Measurements from ENCODE around the gene MYL6.

Gene MYL6

GRCh38 chr12:56152132-56152755 is 5.9 kb upstream of the MYL6 start, which contains the start of gene MYL6B:
TSS of gene MYL6B (plus strand) at chr12:56152587. CDS start at chr12:56153919, 1,332 bp downstream.
- Histone ChIP-seq H3K4me3 (ENCODE audit: severe bottlenecking) (peak within 1 kb of the TSS; percentile 46), H3K27me3 (ENCODE audit: insufficient read depth, poor library complexity, severe bottlenecking) (no peaks in the 10 kb centered on the region), H3K27ac (ENCODE audit: poor library complexity, severe bottlenecking) (peak within 1 kb of the TSS; percentile 84), H3K4me1 (ENCODE audit: insufficient read depth, poor library complexity, severe bottlenecking) (no peaks in the 10 kb centered on the region), H3K36me3 (ENCODE audit: low read depth) (no peaks in the 10 kb centered on the region), H3K9me3 (ENCODE audit: severe bottlenecking) (no peaks in the 10 kb centered on the region)
- DNase-seq (ENCODE audit: low spot score) = peak; percentile 93
- TF ChIP-seq, protein P1, sequence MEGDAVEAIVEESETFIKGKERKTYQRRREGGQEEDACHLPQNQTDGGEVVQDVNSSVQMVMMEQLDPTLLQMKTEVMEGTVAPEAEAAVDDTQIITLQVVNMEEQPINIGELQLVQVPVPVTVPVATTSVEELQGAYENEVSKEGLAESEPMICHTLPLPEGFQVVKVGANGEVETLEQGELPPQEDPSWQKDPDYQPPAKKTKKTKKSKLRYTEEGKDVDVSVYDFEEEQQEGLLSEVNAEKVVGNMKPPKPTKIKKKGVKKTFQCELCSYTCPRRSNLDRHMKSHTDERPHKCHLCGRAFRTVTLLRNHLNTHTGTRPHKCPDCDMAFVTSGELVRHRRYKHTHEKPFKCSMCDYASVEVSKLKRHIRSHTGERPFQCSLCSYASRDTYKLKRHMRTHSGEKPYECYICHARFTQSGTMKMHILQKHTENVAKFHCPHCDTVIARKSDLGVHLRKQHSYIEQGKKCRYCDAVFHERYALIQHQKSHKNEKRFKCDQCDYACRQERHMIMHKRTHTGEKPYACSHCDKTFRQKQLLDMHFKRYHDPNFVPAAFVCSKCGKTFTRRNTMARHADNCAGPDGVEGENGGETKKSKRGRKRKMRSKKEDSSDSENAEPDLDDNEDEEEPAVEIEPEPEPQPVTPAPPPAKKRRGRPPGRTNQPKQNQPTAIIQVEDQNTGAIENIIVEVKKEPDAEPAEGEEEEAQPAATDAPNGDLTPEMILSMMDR (IDR thresholded peaks at IDR 0.05; ENCODE audit: poor library complexity, severe bottlenecking) = no peak
- peak; percentile 87 for ATAC-seq (ENCODE audit: low read depth)

DNA sequence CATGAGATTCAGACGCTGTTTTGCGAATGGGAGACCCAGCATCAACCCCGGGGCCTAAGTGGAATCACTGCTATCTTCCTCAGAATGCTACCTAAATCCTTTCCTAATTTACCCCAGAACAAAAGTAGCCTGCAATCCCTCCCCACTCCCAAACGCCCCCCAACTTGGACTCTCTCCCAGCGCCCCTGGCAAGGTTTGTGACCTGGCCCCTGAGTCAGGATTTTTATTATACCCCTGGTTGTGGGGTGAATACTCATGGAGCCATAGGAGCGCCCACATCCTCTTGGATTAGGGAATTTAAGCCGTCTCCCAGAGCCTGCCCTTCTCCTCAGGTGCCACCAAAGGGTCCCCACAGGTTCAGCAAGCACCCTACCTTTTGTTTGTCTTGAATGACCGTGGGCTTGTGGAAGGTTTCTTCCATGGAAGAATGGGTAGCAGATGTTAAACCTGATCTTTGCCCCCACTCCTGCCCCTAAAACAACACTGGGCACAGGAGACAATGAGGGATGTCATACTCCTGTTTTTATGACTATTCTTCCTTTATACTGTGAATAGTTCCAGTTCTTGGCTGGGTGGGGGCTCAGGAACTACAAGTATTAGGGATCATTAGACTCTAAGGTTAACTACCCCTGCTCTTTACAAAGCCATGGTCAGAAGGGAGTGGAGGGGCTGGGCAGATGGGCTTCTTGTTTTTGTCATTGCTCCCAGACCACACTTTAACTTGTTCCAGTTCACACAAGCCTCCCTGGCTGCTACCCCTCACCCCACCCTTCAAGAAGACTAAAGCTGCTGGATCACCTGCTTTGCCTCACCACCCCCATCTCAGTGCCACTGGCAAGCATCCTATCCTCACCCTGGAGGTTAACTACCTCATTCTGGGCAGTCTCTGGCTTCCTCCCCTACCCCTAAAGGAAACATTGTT is 5.1 kb upstream of the MYL6 start:
- ATAC-seq (ENCODE audit: low read depth) (no peak; the same call in 2 of the 3 replicates), DNase-seq (ENCODE audit: low spot score) (no peak)
- Histone ChIP-seq H3K27me3 (ENCODE audit: insufficient read depth, poor library complexity, severe bottlenecking) (no peaks in the 10 kb centered on the region), H3K36me3 (ENCODE audit: low read depth) (no peaks in the 10 kb centered on the region), H3K4me3 (ENCODE audit: severe bottlenecking) (peak overlapping the region; percentile 46), H3K9me3 (ENCODE audit: severe bottlenecking) (no peaks in the 10 kb centered on the region), H3K27ac (ENCODE audit: poor library complexity, severe bottlenecking) (peak overlapping the region; percentile 84), H3K4me1 (ENCODE audit: insufficient read depth, poor library complexity, severe bottlenecking) (no peaks in the 10 kb centered on the region)
- TF ChIP-seq, protein P1 (IDR thresholded peaks at IDR 0.05; ENCODE audit: poor library complexity, severe bottlenecking) = no peak

DNA sequence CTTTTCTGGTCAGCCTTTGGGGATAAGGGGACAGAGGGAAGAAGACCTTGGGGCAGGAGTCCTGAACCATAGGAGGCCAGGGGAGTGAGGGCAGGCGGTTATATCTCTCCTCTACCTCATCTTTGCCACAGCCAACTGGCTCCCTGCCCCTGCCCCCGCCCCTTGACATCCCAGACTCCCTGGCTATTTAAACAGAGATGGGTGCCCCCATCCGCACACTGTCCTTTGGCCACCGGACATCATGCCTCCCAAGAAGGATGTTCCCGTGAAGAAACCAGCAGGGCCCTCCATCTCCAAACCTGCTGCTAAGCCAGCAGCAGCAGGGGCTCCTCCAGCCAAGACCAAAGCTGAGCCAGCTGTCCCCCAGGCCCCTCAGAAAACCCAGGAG is 4.5 kb upstream of the MYL6 start:
- no peak overlapping the region for H3K27ac ChIP-seq (ENCODE audit: poor library complexity, severe bottlenecking)
- peaks cover 2% of the 10 kb centered on the region; the same call in 1 of the 2 replicates for H3K36me3 ChIP-seq (ENCODE audit: low read depth)
- no peak overlapping the region for H3K4me3 ChIP-seq (ENCODE audit: severe bottlenecking)
- TF ChIP-seq, protein P1 (IDR thresholded peaks at IDR 0.05; ENCODE audit: poor library complexity, severe bottlenecking) = no peak
- ATAC-seq (ENCODE audit: low read depth) (no peak), DNase-seq (ENCODE audit: low spot score) (no peak)
- no peaks in the 10 kb centered on the region for H3K4me1 ChIP-seq (ENCODE audit: insufficient read depth, poor library complexity, severe bottlenecking)
- no peaks in the 10 kb centered on the region for H3K9me3 ChIP-seq (ENCODE audit: severe bottlenecking)
- no peaks in the 10 kb centered on the region for H3K27me3 ChIP-seq (ENCODE audit: insufficient read depth, poor library complexity, severe bottlenecking)

DNA sequence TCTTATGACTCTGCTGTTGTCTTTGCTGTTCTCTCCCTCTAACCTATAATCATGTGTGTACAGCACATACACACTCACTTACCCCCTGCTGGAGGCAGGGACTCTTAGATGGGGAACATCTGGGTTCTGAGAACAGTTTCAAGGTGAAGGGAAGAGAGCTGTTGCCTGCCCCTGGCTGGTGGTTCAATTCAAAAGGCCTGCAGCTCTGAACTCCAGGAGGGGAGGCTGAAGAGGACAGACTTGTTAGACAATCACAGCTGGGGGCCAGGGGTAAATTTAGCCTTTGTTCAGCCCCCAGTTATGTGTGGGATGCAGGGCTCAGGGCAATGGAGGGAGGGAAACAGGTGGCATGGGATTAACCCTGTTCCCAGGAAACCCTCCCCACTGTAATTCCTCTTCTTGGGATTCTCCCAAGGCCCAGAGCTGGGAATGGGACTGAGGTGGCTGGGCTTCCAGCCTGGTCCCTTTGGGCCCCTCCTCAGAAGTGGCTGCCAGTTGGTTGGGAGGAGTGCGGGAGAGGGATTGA is 3.9 kb upstream of the MYL6 start:
- no peak for ATAC-seq (ENCODE audit: low read depth)
- H3K4me3 ChIP-seq (ENCODE audit: severe bottlenecking) = no peak overlapping the region
- peaks cover 8% of the 10 kb centered on the region for H3K36me3 ChIP-seq (ENCODE audit: low read depth)
- TF ChIP-seq, protein P1 (IDR thresholded peaks at IDR 0.05; ENCODE audit: poor library complexity, severe bottlenecking) = no peak
- no peak overlapping the region for H3K27ac ChIP-seq (ENCODE audit: poor library complexity, severe bottlenecking)
- H3K27me3 ChIP-seq (ENCODE audit: insufficient read depth, poor library complexity, severe bottlenecking) = no peaks in the 10 kb centered on the region
- no peaks in the 10 kb centered on the region for H3K9me3 ChIP-seq (ENCODE audit: severe bottlenecking)
- no peaks in the 10 kb centered on the region for H3K4me1 ChIP-seq (ENCODE audit: insufficient read depth, poor library complexity, severe bottlenecking)
- DNase-seq (ENCODE audit: low spot score) = no peak

All from RWPE2 (cell line).